Skin of body (tissue), 3 donors: ENCODE results near the gene ZDHHC12. TPM values are rescaled to one million over a fixed set of nuclear protein-coding genes. Genes with fewer than 3 reads are reported as not detected.

Experiments
- DNase-seq: peaks from one replicate; lab custom pipeline; 2025; lab: John Stamatoyannopoulos, UW
- small RNA-seq: library from RNA; depleted of rRNA; stranded (forward); fragments of <200 nt; gene quantifications from one replicate; pipeline ENCODE3, GENCODE V24; 2014; ENCODE audit warnings: low replicate concordance
- total RNA-seq: library from RNA; depleted of rRNA; stranded (reverse); fragments of >200 nt; gene quantifications from one replicate; pipeline ENCODE4 v1.2.3, GENCODE V29; 2014

Gene ZDHHC12
- total RNA-seq, 1 donor from 2014 or later, result 7.5 TPM

DNA sequence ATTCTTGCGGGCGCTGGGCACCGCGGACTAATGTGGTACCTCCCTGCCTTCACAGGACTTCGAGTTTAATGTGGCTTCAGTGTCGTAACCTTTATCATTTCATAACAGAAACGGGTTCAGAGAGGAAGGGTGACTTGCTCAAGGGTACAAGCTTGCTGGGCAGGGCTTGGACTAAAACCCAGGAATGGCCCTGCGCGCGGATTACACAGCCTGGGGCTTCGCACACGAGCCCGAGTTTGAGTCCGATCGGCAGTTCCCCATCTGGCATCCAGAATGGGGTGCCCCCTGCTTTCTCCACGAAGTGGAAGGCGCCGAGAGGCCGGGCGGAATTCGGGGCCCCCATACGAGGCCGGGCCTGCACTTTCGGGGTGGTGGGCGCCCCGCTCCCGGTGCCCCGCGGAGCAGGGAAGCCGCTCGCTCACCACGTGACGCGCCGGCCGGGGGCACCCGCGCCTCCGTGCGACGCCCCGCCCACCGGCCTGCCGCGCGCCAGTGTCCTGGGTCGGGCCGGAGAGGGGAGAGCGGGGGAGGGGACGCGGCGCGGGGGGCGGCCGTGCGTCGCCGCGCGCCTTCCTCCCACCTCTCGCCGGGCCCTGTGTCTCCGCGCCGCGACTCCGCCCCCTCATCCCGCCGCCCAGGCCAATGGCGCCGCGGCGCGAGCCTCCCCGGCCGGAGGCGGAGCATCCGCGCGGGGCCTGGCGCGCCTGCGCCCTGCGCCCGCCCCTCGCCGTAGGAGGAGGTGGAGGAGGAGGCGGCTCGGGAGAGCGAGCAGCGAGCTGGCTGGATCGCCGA lies 35.2 kb downstream of the ZDHHC12 start, which contains the start of gene SET:
Gene SET, plus strand, starts transcription at position 722 of the 792 bp plus-strand sequence. CDS start 361 bp downstream, outside the sequence.
- peak; percentile 93 for DNase-seq

GRCh38 chr9:128687453-128687852 lies 36.5 kb downstream of the ZDHHC12 start:
- no peak for DNase-seq

DNA sequence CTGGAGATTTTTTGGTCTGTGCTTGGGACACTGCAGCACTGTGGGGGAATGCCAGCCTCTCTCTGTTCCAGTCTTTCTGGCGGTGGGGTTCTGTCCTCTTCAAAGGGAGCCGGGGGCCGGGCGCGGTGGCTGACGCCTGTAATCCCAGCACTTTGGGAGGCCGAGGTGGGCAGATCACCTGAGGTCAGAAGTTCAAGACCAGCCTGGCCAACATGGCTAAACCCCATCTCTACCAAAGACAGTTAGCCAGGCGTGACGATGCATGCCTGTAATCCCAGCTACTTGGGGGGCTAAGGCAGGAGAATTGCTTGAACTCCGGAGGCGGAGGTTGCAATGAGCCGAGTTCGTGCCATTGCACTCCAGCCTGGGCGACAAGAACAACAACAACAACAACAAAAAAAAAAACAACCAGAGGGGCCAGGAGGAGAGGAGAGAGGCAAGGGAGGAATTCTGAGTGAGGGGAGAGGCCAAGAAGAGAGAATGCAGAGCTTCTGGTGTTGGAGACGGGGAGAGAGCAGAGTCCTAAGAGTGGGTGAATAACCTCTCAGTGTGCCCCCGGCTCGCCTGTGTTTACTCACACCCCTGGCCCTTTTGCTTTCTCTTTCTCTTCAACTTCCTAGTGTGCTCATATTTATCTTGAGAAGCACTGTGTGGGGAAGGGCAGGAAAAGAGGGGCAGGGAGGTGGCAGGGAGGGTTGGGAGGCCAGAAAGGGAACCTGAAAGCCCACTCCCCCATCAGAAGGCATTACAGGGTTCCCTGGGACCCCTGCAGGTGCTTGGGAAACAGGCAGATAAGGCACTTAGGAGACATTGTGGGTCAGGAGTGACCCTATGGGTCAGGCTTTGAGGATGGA lies 38.1 kb downstream of the ZDHHC12 start:
- no peak for DNase-seq

- peak; percentile 33 for DNase-seq
Observed at GRCh38 chr9:128684325-128685199, 39.4 kb downstream of the ZDHHC12 start.

DNA sequence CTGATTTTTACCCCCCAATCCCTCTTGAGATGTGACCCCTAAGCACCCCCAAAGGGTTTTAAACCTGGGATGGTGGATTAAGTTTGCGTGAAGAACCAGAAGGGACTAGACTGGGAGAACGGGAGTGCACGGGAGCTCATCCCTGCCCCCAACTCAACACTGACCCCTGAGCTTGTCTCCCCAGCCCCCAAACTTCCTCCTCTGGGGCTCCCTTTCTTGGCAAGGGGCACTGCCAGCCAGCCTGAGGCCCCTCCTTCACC lies 39.9 kb downstream of the ZDHHC12 start:
- no peak for DNase-seq

DNA sequence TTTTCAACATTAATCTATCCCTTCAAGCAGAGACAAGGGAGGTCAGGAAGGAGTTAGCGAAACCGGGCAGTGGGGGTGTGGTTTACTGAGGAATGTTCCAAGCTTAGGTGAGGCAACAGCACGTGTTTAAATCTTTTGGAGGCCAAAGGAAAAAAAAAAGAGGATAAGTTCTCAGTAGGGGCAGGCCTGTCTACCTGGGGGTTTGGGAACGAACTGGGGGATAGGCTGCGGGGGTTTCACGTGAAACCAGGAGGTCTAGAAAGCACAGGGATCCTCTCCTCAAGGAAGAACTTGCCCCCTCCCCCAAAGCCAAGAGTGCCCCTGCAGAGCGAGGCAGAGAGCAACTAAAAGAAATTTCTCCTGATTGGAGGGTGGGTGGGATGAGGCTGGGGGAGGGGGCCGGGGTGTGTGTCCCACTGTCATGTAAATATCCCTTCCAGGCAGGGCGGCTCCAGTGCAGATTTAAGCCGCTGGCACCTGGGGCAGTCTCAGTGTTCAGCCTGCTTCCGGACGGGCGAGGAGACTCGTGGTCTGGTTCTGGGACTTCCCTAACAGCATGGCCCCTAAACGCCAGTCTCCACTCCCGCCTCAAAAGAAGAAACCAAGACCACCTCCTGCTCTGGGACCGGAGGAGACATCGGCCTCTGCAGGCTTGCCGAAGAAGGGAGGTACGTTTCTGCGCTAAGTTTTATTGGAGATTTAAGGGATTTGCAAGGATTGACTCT lies 40.4 kb downstream of the ZDHHC12 start:
- DNase-seq, result no peak

- no peak for DNase-seq
Observed at GRCh38 chr9:128677794-128678193, 46.1 kb downstream of the ZDHHC12 start.

DNA sequence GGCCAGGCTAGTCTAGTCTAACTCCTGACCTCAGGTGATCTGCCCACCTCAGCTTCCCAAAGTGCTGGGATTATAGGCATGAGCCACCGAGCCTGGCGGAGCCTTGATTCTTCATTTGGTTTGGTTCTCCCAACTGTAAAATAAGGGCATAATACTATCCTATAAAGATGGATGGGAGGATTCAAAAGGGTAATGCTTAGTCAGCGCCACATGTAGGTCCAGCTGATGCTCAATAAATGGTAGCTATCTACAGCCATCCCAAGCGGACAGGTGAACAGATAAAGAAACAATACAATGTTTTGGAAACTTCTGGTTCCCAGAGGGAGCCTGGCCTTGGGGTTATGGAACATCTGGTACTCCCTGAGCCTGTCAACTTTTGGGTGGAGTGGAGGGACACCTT lies 48.5 kb downstream of the ZDHHC12 start:
- no peak for DNase-seq

Small RNAs within 50 kb of the gene (small RNA-seq; reads per million reads assigned to genes)
- gene RF00017, result not detected
- gene RN7SL560P, result not detected

Other genes starting within 250 kb of the ZDHHC12 start
- 15.7 TPM for gene GLE1, start 219.4 kb downstream of the ZDHHC12 start, total RNA-seq
- gene SPTAN1, start 171.5 kb downstream of the ZDHHC12 start, total RNA-seq, result 269 TPM
- 21.1 TPM for gene DYNC2I2, start 67.3 kb downstream of the ZDHHC12 start, total RNA-seq
- gene SET, start 34.9 kb downstream of the ZDHHC12 start, total RNA-seq, result 298 TPM
- gene PKN3, start 21.6 kb downstream of the ZDHHC12 start, total RNA-seq, result 2.0 TPM
- 18.1 TPM for gene ZER1, start 47.8 kb upstream of the ZDHHC12 start, total RNA-seq
- gene TBC1D13, start 63.1 kb upstream of the ZDHHC12 start, total RNA-seq, result 7.1 TPM
- gene ENDOG, start 94.4 kb upstream of the ZDHHC12 start, total RNA-seq, result 7.0 TPM
- 10.6 TPM for gene SPOUT1, start 105.7 kb upstream of the ZDHHC12 start, total RNA-seq
- 3.4 TPM for gene KYAT1, start 157.8 kb upstream of the ZDHHC12 start, total RNA-seq
- gene LRRC8A, start 158.0 kb upstream of the ZDHHC12 start, total RNA-seq, result 27.5 TPM
- gene PHYHD1, start 196.9 kb upstream of the ZDHHC12 start, total RNA-seq, result 13.5 TPM
- gene DOLK, start 223.5 kb upstream of the ZDHHC12 start, total RNA-seq, result 7.8 TPM
- 49.8 TPM for gene NUP188, start 223.6 kb upstream of the ZDHHC12 start, total RNA-seq